GM18498 (cell line): Measurements from ENCODE around the gene VAPA.

Experiments
- ATAC-seq: cut with Tn5 transposase; IDR thresholded peaks from one replicate; pipeline ENCODE4 v1.9.1; 2021; ENCODE audit warnings: mild to moderate bottlenecking, moderate library complexity; ENCODE audit not compliant: unreplicated experiment

VAPA gene

DNA sequence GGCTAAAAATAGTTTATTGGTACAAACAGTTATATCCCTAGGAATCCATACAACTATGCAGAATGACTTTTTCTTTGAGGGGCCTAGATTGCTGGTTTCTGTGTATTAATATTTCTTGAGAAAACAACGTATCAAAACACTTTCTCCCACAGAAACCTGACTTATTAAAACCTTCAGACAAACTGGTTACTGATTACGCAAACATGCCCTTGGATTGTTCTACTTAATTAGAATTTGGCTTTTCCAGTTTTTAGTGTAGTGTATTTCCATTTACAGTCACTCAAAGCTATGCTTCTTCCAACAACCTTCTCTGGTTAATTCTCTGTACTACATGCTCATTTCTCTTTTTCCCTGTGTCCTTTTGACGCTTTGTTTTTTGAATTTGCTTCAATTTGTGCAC is 20.0 kb downstream of the VAPA start:
- no peak for ATAC-seq

DNA sequence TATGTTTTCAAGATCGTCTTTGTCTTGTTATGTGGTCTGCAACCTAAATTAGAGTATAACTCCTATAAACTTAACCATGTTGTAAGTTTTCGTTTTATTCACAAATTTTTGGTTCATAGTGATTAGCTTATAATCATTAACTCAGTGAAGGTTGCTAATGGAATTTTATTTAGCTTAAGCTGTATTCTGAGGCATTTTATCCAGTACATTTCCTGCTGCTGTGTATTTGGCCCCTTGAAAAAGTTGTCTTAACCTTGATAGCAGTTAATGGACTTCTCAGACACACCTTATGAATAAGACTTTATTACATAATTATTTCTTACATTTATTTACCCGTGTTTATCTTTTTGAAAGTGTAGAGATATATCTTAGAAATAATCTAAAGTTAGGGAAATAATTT is 20.5 kb downstream of the VAPA start:
- no peak for ATAC-seq

DNA sequence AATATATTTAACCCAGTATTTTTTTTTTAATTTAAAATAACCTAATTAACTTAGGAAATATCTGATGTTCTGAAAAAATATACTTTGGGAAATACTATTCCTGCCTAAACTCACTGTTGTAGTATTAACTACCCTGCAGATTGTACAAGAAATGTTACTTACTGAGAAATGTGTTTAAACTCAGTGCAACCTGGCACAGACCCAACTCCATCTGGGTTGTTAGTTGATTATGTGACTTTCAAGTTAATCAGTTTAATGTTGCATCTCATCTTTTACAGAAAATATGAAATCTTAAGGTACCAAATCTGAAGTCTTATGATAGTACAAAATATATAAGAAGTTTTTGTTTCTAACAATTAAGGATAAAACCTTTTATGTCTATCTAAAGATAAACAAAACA is 27.3 kb downstream of the VAPA start:
- ATAC-seq = no peak

DNA sequence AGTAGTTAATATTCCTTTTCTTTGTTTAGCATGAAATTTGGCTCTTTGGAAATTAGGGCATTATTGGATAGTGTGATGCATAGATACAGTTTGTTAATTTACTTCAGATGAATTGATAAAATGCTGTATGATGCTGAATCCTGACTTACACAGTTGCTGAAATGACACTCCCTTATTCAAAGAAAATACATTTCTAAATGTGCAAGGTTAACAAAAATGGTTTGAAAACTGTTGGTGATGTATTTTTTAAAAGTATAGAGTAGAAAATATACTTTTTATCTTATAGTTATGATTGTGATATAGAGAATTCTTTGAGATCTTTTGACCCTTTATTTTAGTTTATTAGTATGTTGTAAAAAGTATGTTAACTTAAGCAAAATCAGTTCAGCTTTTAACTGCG is 27.8 kb downstream of the VAPA start:
- no peak for ATAC-seq

DNA sequence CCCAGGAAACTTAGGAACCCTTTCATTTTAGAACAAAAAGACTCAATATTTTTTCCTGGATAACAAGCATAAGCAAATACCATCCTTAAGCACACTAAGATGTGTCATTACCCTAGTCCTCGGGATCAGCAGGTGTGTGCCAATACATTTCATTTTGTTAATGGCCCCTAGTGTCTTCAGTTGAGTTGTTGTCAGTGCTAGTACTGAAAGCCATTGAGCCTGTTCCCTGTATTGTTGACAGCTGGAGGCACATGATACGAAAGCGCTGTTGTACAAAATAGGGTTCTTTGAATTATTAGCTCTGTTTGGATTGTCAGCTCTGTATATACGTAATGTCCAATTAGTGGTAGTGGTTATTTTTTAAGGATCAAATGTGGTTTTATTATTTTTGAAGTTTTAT is 29.5 kb downstream of the VAPA start:
- ATAC-seq = no peak

DNA sequence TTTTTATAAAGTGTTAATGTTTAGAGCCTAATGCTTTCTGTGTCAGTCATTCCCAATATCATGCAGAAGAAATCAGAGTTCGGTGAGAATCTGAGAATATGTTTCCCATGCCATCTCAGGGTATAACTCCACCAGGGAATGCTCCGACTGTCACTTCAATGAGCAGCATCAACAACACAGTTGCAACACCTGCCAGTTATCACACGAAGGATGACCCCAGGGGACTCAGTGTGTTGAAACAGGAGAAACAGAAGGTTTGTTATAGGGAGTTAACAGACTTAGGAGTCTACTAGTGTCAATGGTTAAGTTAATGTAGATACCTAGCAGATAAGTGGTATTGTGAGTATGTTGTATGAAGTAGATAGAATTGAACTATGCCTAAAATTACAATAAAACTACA is 31.0 kb downstream of the VAPA start:
- no peak for ATAC-seq

DNA sequence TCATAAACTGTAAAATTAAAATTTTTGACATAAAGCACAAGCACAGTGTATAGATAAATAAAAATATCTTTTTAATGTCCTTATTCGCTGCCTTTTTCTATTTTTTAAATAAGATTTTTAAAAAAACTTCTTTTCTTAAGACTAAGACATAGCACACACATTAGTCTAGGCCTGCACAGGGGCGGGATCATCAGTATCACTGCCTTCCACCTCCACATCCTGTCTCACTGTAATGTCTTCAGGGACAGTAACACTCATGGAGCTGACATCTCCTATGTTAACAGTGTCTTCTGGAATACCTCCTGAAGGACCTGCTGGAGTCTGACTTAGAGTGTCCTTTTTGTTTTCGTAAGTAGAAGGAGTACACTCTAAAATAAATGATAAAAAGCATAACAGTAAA is 33.0 kb downstream of the VAPA start:
- ATAC-seq = no peak

DNA sequence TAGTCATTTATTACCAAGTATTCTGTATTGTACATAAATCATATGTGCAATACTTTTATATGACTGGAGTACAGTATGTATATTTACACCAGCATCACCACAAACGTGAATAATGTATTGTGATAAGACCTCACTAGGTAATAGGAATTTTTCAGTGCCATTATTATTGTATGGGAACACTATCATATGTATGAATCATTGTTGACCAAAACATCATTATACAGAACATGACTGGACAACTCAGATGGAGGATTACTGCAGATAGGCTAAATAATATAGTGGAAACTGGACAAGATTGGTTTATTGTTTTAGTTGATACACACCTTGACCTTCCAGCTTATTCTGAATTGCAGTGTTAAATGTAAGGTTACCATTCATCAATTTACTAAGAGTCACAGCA is 33.4 kb downstream of the VAPA start:
- ATAC-seq = no peak

DNA sequence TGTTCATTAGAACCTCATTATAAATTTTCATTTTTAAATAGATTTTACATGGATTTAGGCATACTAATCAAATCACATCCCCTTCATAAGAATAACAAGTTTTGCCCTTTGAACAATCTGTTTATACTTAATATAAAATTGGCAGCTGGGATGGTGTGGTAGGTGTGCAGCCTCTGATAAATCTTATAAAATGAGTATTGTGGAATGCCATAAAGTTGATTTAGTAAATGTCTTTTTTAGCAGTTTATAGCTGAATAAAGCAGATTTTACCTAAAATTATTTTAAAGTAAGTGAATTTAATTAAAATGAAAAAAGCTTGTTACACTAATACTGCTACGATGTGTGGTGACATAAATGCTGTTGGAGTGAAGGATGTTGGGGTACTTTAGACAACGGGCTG is 35.5 kb downstream of the VAPA start:
- no peak for ATAC-seq

DNA sequence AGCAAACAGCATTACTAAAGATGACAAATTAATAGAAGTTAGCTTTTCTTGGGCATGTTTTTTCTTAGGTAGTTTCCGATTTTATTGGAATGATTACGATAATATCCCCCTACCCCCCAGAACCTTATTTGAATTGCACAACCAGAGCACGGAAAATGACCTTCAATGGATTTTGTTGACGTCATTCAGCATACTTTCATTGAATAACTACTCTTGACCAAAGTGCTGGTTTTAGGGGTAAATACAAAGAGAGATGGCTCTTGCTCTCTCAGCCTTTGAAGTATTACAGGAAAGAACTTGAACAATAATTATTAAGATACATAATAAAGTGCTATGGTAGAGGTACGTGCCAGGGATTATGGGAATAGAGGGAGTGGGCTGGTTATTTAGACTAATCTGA is 36.0 kb downstream of the VAPA start:
- no peak for ATAC-seq

DNA sequence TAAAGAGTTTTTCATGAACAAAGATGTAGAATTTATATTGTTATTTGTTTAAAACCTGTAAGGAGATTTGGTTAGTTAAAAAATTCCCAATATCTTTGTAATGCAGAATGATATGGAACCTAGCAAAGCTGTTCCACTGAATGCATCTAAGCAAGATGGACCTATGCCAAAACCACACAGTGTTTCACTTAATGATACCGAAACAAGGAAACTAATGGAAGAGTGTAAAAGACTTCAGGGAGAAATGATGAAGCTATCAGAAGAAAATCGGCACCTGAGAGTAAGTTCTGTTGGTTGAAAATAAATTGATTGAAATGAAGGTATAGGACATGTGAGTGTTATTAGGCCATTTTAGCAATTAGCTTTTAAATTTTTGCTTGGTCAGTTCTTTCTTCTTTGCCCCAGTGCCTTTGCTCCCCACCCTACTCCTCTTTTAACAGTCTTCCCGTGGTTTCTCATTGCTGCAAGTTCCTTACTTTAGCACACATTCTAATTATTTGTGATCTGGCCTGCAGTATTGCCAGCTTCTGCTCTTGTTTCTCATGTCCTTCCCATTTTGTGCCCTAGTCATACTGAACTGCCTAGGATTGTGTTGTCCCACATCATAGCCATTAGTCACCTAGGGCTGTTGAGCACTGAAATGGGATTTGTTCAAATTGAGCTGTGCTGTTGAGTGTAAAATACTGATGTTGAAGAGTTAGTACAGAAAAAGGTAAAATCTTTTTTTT is 36.6 kb downstream of the VAPA start:
- no peak for ATAC-seq

DNA sequence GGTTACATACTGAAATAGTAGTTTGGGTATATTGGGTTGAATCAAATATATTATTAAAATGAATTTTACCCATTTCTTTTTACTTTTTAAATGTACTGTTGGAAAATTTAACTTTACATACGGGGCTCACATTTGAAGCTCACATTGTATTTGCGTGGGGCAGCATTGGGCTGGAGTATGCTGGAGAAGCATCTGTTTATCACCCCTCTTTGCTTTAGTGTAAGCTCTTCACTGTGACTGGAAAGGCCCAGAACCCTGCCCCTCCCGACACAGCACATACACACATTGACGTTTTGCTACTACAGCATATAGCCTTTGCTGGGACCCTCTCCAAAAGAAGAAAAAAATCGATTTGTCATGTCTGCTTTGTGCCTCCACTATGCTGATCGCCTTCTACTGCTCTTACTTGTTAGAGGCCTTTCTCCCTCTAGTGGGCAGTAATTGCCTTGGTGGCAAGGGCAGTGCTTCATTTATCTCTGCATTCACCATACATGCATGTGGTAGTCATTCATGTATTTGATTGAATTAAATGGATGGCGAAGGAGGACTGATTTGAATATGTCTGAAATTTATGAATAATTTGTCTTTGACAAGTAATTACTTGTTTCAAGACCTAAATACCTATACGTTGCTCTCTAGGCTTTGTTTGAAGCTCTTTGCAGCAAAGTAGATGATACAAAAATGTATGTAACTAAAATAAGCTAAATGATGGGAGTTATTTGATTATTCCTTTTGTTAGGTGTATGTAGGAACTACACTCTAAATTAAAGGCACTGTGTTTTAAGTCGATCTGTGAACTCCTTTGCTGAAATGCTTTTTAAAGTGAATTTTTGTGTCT is 37.4 kb downstream of the VAPA start:
- ATAC-seq = peak; percentile 66

DNA sequence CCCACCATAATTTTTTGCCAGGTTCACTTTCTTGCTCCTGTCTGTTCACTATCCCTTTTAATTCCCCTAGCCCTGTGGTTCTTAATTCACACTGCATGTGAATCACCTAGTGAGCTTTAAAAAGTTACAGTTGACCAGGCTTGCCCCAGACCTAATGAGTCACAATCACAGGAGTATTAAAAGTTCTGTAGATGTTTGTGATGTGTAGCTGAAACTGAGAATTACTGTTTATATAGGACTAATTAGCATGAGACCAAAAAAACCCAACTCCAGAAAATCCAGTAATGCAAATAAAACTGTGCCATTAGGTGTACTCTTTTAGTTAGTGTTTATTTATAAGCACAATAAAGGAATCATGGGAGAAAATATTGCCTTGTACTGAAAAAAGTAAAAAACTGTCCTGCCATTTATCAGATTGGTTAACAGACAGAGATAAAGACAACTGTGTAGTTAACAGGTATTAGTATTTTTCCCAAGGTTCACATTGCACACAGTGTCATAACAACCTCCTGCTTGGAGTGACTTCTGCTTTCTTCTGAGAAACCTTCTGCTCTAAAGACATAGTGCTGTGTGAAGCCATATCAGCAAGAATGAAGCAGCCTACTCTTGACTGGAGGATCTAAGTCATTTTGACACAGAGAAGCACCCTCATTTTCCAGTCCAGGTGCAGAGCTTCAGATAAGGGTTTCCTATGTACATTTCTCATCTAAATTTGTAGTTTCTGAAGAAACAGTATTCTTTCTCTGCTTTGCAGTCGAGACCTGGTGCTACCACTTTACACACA is 39.0 kb downstream of the VAPA start:
- ATAC-seq = no peak

DNA sequence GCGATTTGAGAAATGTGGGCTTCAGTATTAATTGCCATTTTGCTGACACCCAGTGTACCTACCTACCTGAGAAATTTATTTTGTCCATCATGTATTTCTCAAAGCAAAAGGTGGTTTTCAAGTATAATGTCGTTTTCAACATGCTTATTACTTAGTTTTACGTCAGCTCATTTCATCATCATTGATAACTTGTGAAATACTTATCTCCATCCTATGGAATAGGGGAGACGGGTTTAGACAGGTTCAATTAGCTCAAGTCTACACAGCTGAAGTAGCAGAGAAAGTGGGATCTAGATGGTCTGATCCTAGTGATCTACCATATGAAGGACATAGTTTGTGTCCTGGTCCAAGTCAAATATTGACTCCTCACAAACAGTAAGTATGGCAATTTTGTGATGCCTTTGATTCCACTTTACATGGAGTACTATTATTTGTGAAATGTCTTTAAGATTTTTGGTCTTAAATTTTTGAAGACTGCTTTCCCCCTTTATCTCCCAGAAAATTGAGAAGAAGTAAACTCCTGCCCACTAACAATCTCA is 45.1 kb downstream of the VAPA start:
- no peak for ATAC-seq

DNA sequence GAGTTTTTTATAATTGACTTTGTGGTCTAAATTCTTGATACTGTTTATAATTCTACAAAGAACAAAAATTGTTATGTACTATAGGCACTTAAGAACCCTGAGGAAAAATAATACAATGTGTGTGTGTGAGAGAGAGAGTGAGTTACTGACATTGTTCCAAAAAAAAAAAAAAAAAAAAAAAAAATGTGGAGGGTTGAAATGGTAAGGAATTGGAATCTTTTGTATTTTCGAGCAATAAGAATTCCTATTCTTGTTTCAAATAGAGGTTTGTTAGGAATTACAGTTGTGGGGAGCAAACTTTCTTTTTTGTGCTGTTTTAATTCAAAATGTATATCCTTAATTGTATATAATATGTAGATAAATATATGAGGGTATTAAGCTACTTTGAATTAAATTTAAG is 45.7 kb downstream of the VAPA start:
- no peak for ATAC-seq

DNA sequence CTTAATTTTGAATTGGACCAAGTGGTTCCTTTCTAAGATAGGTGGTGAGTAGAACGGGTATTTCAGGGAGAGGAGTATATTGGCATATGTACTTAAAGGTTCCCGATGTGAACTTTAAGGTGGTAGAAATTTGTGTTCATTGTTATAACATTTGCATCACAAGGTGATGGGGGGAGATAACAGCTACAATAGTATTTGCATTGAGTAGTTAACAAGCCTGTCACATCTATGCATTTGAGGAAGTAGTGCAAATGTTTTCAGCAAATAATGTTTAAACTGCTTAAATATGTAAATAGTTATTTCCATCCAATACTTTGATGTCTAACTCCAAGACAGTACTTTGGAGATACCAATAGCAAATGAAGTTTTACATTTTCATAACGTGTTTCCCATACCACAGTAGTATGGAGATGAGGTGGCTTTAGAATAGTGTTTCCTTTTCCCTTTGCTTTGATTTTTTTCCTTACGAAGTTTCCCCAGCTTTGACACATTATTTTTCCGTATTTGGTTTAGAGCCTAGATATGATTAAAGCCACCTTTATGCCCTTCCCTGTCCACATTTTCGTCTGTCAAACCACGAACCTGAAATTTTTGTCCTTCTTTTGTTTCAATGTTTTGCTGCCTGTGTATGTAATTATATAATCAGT is 46.6 kb downstream of the VAPA start:
- ATAC-seq = no peak

DNA sequence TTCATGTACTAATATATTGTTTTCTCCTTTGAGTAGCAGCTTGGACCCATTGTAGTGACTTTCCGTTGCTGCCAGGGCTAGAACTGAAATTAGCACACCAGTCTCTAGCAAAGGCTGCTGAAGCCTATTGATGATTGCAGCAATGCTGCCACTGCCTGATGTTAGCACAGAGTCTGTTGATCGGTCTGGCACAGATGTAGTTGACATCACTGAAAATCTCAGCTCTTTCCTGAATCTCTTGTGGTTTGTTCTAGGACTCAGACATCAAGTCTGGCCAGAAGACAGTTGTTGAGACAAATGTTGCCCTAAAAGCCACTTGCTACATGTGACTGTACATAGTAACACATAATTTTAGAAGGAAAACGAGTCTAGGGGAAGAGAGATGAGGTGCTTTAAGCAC is 47.2 kb downstream of the VAPA start:
- no peak for ATAC-seq

DNA sequence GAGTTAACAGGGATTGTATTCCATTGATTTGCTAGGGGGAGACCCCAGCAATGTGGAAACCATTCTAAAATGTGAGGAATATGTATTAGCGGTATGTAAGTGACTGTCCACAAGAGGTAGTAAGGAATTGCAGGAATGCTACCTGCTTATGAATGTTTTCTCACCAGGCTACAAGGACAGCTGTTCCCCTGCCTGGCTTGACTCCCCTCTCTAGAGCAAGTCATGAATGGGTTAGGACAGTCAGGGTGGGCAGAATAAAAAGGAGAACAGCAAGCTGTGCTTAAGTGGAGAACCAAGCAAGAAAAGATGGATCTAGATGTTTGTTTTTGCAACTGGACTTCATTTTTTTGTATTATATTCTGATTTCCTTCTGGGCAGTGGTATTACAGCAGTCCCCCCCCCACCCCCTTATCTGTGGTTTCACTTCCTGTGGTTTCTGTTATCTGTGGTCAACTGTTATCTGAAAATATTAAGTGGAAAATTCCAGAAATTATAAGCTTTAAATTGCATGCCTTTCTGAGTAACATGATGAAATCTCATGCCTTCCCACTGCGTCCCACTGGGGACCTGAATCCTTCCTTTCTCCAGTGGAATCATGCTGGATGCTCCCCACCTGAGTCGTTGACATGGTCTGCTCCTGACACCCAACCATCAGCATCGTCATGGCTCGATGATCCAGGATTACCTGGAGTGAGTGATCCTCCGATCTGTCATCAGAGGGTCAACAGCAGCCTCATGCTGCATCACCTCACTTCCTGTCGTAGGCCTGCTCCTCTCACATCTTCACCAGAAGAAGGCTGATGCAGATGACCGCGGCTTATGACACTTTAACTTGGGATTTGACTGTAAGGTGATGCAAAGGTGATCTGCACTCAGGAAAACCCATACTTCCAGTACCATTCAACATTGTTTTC is 52.2 kb downstream of the VAPA start:
- no peak for ATAC-seq

DNA sequence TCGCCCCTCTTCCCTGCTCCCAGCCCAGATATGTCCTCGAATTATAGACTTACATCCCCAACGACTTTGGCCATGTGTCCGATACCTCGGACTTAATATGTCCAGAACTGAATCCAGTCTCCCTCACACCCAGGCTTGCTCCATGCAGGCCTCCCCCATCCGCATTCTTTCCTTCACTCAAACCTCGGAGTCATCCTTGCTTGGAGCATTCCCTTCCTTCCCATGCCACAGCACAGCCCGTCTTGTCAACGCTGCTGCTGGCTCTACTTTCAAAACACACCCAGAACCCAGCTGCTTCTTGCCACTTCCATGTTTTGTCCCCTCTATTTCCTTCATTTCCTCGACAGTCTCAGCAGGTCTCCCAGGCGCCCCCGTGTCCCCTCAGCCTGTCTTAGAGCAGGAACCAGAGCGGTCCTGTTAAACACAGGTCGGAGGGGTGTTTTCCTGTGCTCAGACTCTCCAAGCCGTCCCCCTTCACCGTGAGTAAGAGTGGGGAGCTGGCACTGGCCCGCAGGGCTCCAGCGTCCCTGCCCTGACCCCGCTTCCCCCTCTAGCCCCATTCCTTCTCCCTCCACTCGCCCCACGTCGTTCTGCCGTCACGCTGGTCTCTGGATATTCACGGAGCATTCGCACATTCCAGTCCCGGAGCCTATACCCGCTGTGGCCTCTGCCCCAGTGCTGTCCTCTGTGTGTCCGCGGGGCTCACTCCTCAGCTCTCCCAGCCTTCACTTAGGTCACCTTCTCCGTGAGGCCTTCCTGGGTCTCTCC is 54.4 kb downstream of the VAPA start:
- no peak for ATAC-seq
